Measurements from ENCODE around the gene INPP5A.

The INPP5A gene

GRCh38 chr10:132651511-132652029 is 114.0 kb downstream of the INPP5A start:
- H3K27ac ChIP-seq, result no peak overlapping the region
- TF ChIP-seq CTCF (conservative IDR thresholded peaks at IDR 0.05), result no peak

GRCh38 chr10:132652446-132652845 is 114.9 kb downstream of the INPP5A start:
- no peak for TF ChIP-seq CTCF (conservative IDR thresholded peaks at IDR 0.05)

DNA sequence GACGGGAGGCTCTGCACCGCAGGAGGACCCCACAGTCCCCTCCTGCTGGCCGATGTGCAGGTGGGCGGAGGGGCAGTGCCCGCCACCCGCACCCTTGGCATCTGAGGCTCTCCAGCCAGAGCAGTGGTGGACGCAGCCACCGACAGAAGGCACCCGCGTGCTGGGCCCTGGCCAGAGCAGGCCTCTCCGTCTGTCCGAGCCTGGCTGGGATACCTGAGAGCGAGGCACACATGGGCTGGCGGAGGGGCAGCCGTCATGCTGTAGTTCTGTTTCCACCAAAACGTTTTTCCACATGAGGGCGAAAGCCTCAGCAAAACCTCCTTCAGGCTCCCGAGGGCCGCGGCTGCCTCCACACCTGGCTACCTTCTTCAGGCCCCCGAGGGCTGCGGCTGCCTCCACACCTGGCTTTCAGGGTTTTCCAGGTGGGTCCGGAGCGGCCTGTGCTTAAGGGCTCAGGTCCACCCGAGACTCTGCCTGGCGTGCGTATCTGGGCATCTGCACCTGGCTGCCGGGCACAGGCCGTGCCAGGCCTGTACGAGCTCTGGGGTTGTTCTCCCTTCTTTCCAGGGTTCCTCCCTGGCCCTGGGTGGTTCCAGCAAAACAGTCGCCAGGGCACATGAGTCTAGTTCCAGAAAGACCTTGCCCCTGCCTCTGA is 115.5 kb downstream of the INPP5A start:
- no peak overlapping the region for H3K27ac ChIP-seq
- no peak for TF ChIP-seq CTCF (conservative IDR thresholded peaks at IDR 0.05)

More at GRCh38 chr10:132652446-132652845, 114.9 kb downstream of the INPP5A start:
- no peak overlapping the region for H3K27ac ChIP-seq

- H3K27ac ChIP-seq, result no peak overlapping the region
- TF ChIP-seq CTCF (conservative IDR thresholded peaks at IDR 0.05), result no peak
These were observed 116.1 kb downstream of the INPP5A start for GRCh38 chr10:132653721-132654120.

DNA sequence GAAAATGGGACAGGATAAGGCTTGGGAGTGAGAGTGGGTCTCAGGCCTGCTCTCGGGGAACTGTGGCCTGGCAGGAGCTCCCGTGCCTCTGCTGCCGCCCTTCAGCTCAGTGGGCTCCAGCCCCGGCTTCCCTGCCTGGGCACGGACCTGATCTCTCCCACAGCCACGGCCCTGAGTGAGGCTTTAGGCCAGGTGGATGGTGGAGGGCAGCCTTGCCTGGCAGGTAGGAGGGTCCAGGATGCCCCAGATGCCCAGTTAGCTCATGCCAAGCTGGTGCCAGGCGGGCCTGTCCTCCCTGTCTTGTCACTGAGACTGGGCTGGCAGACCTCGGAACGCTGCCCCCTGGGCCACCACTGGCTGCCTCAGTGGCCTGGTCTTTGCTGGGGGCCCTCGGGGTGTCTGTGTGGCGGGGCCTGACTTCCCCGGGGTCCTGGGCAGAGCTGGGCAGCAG is 116.6 kb downstream of the INPP5A start:
- no peak overlapping the region for H3K27ac ChIP-seq
- no peak for TF ChIP-seq CTCF (conservative IDR thresholded peaks at IDR 0.05)

- H3K27ac ChIP-seq, result no peak overlapping the region
- peak; percentile 90 for TF ChIP-seq CTCF (conservative IDR thresholded peaks at IDR 0.05)
These were observed 117.4 kb downstream of the INPP5A start for GRCh38 chr10:132654708-132655661.

DNA sequence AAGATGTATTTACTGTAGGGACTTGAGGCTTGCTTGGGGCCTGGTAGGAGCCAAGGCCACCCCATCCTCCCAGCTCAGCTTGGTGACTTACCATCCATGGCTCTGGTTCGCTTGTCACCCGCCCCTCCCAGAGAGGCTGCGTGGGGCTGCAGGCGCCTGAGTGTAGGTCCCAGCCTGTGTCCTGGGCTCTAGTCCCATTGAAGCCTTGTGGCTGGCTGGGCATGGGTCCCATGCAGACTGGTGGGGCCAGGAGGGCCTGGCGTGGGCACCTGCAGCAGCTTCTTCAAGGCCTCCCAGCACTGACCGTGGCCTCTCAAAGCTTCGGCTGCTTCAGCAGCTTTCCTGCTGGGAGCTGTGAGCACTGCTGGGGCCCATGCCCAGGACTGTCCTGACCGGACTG is 118.1 kb downstream of the INPP5A start:
- no peak overlapping the region for H3K27ac ChIP-seq
- no peak for TF ChIP-seq CTCF (conservative IDR thresholded peaks at IDR 0.05)

Data from VCaP (cell line).